HEK293 (cell line): ENCODE results near the gene POLR2E.

ENCODE experiments used
- BCL6B ChIP-seq: fragments of 450-650 bp; formaldehyde crosslinking; IDR thresholded peaks from 2 replicates; pipeline ENCODE4 v1.5.1; 2017; ENCODE audit warnings: missing biosample characterization, missing genetic modification characterization
- KLF7 ChIP-seq: fragments of 450-650 bp; formaldehyde crosslinking; IDR thresholded peaks from 2 replicates; pipeline ENCODE4 v1.5.1; 2016; ENCODE audit warnings: missing biosample characterization, missing genetic modification characterization, borderline replicate concordance
- PBX3 ChIP-seq: sonication (generic); formaldehyde crosslinking; IDR thresholded peaks from 2 replicates; pipeline ENCODE4 v1.8.1; 2022; ENCODE audit warnings: mild to moderate bottlenecking, moderate library complexity, missing genetic modification reagents
- ZNF596 ChIP-seq: fragments of 450-650 bp; IDR thresholded peaks from 2 replicates; pipeline ENCODE4 v1.5.0; 2018; ENCODE audit warnings: missing biosample characterization, mild to moderate bottlenecking, missing genetic modification characterization, moderate library complexity
- TF ChIP-seq, protein P1 (sequence below): fragments of 450-650 bp; formaldehyde crosslinking; IDR thresholded peaks from 2 replicates; pipeline ENCODE4 v1.5.1; 2016; ENCODE audit warnings: missing biosample characterization, missing genetic modification characterization
- TF ChIP-seq, protein P2 (sequence below): fragments of 450-650 bp; formaldehyde crosslinking; IDR thresholded peaks from 2 replicates; pipeline ENCODE4 v1.5.1; 2017; ENCODE audit warnings: missing biosample characterization, missing genetic modification characterization

DNA sequence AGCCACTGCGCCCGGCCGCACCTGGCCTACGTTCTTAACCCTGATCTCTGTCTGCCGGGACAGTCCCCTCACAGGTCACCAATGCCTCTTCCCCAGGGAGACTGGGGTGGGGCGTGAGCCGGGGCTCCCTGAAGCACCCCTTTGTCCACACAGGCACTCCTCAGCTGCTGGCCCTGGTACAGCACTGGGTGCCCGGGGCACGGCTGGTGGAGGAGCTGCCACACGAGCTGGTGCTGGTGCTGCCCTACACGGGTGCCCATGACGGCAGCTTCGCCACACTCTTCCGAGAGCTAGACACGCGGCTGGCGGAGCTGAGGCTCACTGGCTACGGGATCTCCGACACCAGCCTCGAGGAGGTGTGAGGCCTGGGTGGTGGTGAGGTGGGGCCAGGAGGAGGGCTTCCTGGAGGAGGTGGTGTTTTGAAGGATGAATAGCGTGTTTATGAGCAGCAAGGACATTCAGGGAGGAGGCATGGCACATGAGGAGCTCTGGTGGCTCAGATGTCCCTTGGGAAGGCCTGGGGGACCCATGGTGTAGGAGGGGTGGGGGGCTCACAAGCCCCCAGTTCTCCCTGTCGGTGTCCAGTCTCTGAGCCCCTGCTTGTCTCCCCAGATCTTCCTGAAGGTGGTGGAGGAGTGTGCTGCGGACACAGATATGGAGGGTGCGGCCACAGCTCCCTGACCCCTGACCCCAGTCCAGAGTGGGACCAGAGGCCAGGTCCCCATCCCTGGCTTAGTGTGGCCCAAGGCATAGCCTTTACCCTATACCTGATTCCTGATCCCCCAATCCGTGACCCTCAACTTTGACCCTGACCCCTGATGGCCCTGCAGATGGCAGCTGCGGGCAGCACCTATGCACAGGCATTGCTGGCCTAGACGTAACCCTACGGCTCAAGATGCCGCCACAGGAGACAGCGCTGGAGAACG, 41.7 kb downstream of the POLR2E start:
- TF ChIP-seq ZNF596 (tag by site-specific recombination) = no peak
- TF ChIP-seq PBX3 = no peak
- TF ChIP-seq, protein P1, sequence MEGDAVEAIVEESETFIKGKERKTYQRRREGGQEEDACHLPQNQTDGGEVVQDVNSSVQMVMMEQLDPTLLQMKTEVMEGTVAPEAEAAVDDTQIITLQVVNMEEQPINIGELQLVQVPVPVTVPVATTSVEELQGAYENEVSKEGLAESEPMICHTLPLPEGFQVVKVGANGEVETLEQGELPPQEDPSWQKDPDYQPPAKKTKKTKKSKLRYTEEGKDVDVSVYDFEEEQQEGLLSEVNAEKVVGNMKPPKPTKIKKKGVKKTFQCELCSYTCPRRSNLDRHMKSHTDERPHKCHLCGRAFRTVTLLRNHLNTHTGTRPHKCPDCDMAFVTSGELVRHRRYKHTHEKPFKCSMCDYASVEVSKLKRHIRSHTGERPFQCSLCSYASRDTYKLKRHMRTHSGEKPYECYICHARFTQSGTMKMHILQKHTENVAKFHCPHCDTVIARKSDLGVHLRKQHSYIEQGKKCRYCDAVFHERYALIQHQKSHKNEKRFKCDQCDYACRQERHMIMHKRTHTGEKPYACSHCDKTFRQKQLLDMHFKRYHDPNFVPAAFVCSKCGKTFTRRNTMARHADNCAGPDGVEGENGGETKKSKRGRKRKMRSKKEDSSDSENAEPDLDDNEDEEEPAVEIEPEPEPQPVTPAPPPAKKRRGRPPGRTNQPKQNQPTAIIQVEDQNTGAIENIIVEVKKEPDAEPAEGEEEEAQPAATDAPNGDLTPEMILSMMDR (tag by site-specific recombination) = no peak
- TF ChIP-seq KLF7 = no peak
- TF ChIP-seq BCL6B = no peak
- TF ChIP-seq, protein P2, sequence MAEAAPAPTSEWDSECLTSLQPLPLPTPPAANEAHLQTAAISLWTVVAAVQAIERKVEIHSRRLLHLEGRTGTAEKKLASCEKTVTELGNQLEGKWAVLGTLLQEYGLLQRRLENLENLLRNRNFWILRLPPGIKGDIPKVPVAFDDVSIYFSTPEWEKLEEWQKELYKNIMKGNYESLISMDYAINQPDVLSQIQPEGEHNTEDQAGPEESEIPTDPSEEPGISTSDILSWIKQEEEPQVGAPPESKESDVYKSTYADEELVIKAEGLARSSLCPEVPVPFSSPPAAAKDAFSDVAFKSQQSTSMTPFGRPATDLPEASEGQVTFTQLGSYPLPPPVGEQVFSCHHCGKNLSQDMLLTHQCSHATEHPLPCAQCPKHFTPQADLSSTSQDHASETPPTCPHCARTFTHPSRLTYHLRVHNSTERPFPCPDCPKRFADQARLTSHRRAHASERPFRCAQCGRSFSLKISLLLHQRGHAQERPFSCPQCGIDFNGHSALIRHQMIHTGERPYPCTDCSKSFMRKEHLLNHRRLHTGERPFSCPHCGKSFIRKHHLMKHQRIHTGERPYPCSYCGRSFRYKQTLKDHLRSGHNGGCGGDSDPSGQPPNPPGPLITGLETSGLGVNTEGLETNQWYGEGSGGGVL (tag by site-specific recombination) = no peak
